Karpas-422 (cell line): ENCODE data around the gene PHETA1. TPM values are rescaled to one million over a fixed set of nuclear protein-coding genes. Genes with fewer than 3 reads are reported as not detected.
A peak's percentile ranks its signal among the peaks of the same experiment; 100 is the strongest.
"Not testable (repeated sequence)": the region's sequence is repeated elsewhere in the genome, so short reads cannot be mapped to it uniquely, and the experiment has no call there.

Experiments
- DNase-seq: peaks from one replicate; pipeline ENCODE4 v3.0.0-alpha.2; 2015
- H2AFZ ChIP-seq: fragments of 200-600 bp; sonication (generic); 2 replicates; pipeline ENCODE4 v1.6.1; 2014; ENCODE audit warnings: antibody characterized with exemption, low read length, mixed read lengths
- H3K27ac ChIP-seq: fragments of 200-600 bp; sonication (generic); 2 replicates; pipeline ENCODE4 v1.5.1; 2014; ENCODE audit warnings: mild to moderate bottlenecking, low read length, moderate library complexity
- H3K27me3 ChIP-seq: fragments of 200-600 bp; sonication (generic); 2 replicates; pipeline ENCODE4 v1.6.1; 2014; ENCODE audit warnings: low read length, mixed read lengths
- H3K36me3 ChIP-seq: fragments of 200-600 bp; sonication (generic); 2 replicates; pipeline ENCODE4 v1.6.1; 2014; ENCODE audit warnings: low read length, mixed read lengths; ENCODE audit not compliant: insufficient read depth
- H3K4me1 ChIP-seq: fragments of 200-600 bp; sonication (generic); 2 replicates; pipeline ENCODE4 v1.6.1; 2014; ENCODE audit warnings: mild to moderate bottlenecking, low read length, mixed read lengths
- H3K4me2 ChIP-seq: fragments of 200-600 bp; sonication (generic); 2 replicates; pipeline ENCODE4 v1.6.1; 2014; ENCODE audit warnings: low read length, low read depth, mild to moderate bottlenecking; ENCODE audit not compliant: poor library complexity, severe bottlenecking
- H3K4me3 ChIP-seq: fragments of 200-600 bp; sonication (generic); 2 replicates; pipeline ENCODE4 v1.5.1; 2014; ENCODE audit warnings: mild to moderate bottlenecking, antibody characterized with exemption, low read length, mixed read lengths
- H3K79me2 ChIP-seq: fragments of 200-600 bp; sonication (generic); 2 replicates; pipeline ENCODE4 v1.6.1; 2014; ENCODE audit warnings: mild to moderate bottlenecking, low read length, mixed read lengths
- H3K9ac ChIP-seq: fragments of 200-600 bp; sonication (generic); 2 replicates; pipeline ENCODE4 v1.6.0; 2014; ENCODE audit warnings: low read length
- H3K9me2 ChIP-seq: fragments of 200-600 bp; sonication (generic), shearing (Covaris generic); replicated peaks from 2 replicates; pipeline ENCODE4 v1.6.0; 2014; ENCODE audit warnings: mild to moderate bottlenecking, low read length, moderate library complexity; ENCODE audit not compliant: insufficient read depth
- H3K9me3 ChIP-seq: fragments of 300-700, 200-600 bp; sonication (generic); 2 replicates; pipeline ENCODE4 v1.6.1; 2014; ENCODE audit warnings: low read length, mixed read lengths
- H4K20me1 ChIP-seq: fragments of 200-600 bp; sonication (generic); 2 replicates; pipeline ENCODE4 v1.6.1; 2014; ENCODE audit warnings: mild to moderate bottlenecking, antibody characterized with exemption, low read length, low read depth; ENCODE audit not compliant: insufficient read depth
- total RNA-seq: library from RNA; depleted of rRNA; stranded (reverse); fragments of >200 nt; shearing (Covaris generic); gene quantifications from 2 replicates; pipeline ENCODE4 v1.2.3, GENCODE V29; 2014; ENCODE audit warnings: low replicate concordance

Gene PHETA1
- total RNA-seq, 1 experiment from 2014 or later: 0.11 TPM

- Histone ChIP-seq H3K9me3 (no peaks in the 10 kb centered on the region), H3K4me1 (peaks cover 78% of the 10 kb centered on the region), H3K27me3 (no peaks in the 10 kb centered on the region), H4K20me1 (peaks cover 25% of the 10 kb centered on the region), H3K4me2 (peak overlapping the region; percentile 83), H3K27ac (peak overlapping the region; percentile 85), H3K9me2 (no peaks in the 10 kb centered on the region), H3K4me3 (peak overlapping the region; percentile 97), H3K79me2 (peaks cover 66% of the 10 kb centered on the region), H3K9ac (peak overlapping the region; percentile 96), H2AFZ (no peak overlapping the region), H3K36me3 (no peaks in the 10 kb centered on the region)
- no peak for DNase-seq
Measured at GRCh38 chr12:111407377-111408115, 38.7 kb upstream of the PHETA1 start.

- peak; percentile 71 for DNase-seq
- peaks cover 58% of the 10 kb centered on the region for H3K79me2 ChIP-seq
- H3K9me3 ChIP-seq: no peaks in the 10 kb centered on the region
Measured at GRCh38 chr12:111406474-111407376, 37.8 kb upstream of the PHETA1 start.

GRCh38 chr12:111405859-111406473, 37.1 kb upstream of the PHETA1 start, which contains the start of gene SH2B3:
SH2B3 (plus strand) TSS chr12:111405923; CDS start chr12:111418146, 12,223 bp downstream.
- H2AFZ ChIP-seq: 0 out of 2 replicates have a peak within 1 kb of the TSS, but pooled peaks have one; percentile 20
- no peaks in the 10 kb centered on the region for H3K36me3 ChIP-seq
- H3K9me2 ChIP-seq: no peaks in the 10 kb centered on the region
- peak within 1 kb of the TSS; percentile 85 for H3K4me2 ChIP-seq
- no peaks in the 10 kb centered on the region for H3K9me3 ChIP-seq
- no peaks in the 10 kb centered on the region for H3K27me3 ChIP-seq
- H3K9ac ChIP-seq: peak within 1 kb of the TSS; percentile 96
- peaks cover 66% of the 10 kb centered on the region for H3K4me1 ChIP-seq
- peaks cover 25% of the 10 kb centered on the region for H4K20me1 ChIP-seq
- peak within 1 kb of the TSS; percentile 97 for H3K4me3 ChIP-seq
- no peak for DNase-seq
- peak within 1 kb of the TSS; percentile 89 for H3K27ac ChIP-seq
- H3K79me2 ChIP-seq: peaks cover 50% of the 10 kb centered on the region

More at GRCh38 chr12:111406474-111407376, 37.8 kb upstream of the PHETA1 start:
- H3K36me3 ChIP-seq: no peaks in the 10 kb centered on the region
- no peak overlapping the region for H2AFZ ChIP-seq
- peaks cover 73% of the 10 kb centered on the region for H3K4me1 ChIP-seq
- H4K20me1 ChIP-seq: peaks cover 25% of the 10 kb centered on the region
- H3K27ac ChIP-seq: peak overlapping the region; percentile 85
- peak overlapping the region; percentile 97 for H3K4me3 ChIP-seq
- H3K9me2 ChIP-seq: no peaks in the 10 kb centered on the region
- H3K27me3 ChIP-seq: no peaks in the 10 kb centered on the region
- peak overlapping the region; percentile 96 for H3K9ac ChIP-seq
- H3K4me2 ChIP-seq: peak overlapping the region; percentile 83

- Histone ChIP-seq H2AFZ (0 out of 2 replicates have a peak overlapping the region, but pooled peaks have one; percentile 20), H3K4me3 (peak overlapping the region; percentile 78), H3K79me2 (peaks cover 44% of the 10 kb centered on the region), H3K4me2 (peak overlapping the region; percentile 85), H3K27ac (peak overlapping the region; percentile 89), H3K36me3 (no peaks in the 10 kb centered on the region), H3K9me3 (no peaks in the 10 kb centered on the region), H3K4me1 (peaks cover 61% of the 10 kb centered on the region), H3K9ac (peak overlapping the region; percentile 90), H3K9me2 (no peaks in the 10 kb centered on the region), H3K27me3 (no peaks in the 10 kb centered on the region), H4K20me1 (peaks cover 25% of the 10 kb centered on the region)
- peak; percentile 99 for DNase-seq
Measured at GRCh38 chr12:111405149-111405858, 36.4 kb upstream of the PHETA1 start.

GRCh38 chr12:111404362-111405148, 35.7 kb upstream of the PHETA1 start:
- peak overlapping the region; percentile 89 for H3K27ac ChIP-seq
- peaks cover 23% of the 10 kb centered on the region for H4K20me1 ChIP-seq
- H3K9me3 ChIP-seq: no peaks in the 10 kb centered on the region
- no peaks in the 10 kb centered on the region for H3K27me3 ChIP-seq
- peak overlapping the region; percentile 85 for H3K4me2 ChIP-seq
- peak overlapping the region; percentile 78 for H3K4me3 ChIP-seq
- H3K9ac ChIP-seq: peak overlapping the region; percentile 90
- no peaks in the 10 kb centered on the region for H3K36me3 ChIP-seq
- H3K79me2 ChIP-seq: peaks cover 36% of the 10 kb centered on the region
- H3K9me2 ChIP-seq: no peaks in the 10 kb centered on the region
- H2AFZ ChIP-seq: 0 out of 2 replicates have a peak overlapping the region, but pooled peaks have one; percentile 20
- DNase-seq: peak; percentile 77
- H3K4me1 ChIP-seq: peaks cover 53% of the 10 kb centered on the region

- H3K9me3 ChIP-seq, DNase-seq, H2AFZ ChIP-seq, H3K9me2 ChIP-seq, H3K27me3 ChIP-seq, H3K4me3 ChIP-seq, H3K36me3 ChIP-seq, H3K9ac ChIP-seq, H4K20me1 ChIP-seq: not testable (repeated sequence)
- H3K4me2 ChIP-seq: peak overlapping the region; percentile 77
- H3K79me2 ChIP-seq: peaks cover 15% of the 10 kb centered on the region
- H3K4me1 ChIP-seq: peaks cover 37% of the 10 kb centered on the region
- H3K27ac ChIP-seq: 0 out of 2 replicates have a peak overlapping the region, but pooled peaks have one; percentile 89
Measured at GRCh38 chr12:111402490-111402824, 33.6 kb upstream of the PHETA1 start.

- no peak overlapping the region for H2AFZ ChIP-seq
- peaks cover 37% of the 10 kb centered on the region for H3K4me1 ChIP-seq
- H3K4me3 ChIP-seq: no peak overlapping the region
- no peaks in the 10 kb centered on the region for H4K20me1 ChIP-seq
- no peaks in the 10 kb centered on the region for H3K36me3 ChIP-seq
- H3K4me2 ChIP-seq: no peak overlapping the region
- H3K9me3 ChIP-seq: no peaks in the 10 kb centered on the region
- no peak overlapping the region for H3K27ac ChIP-seq
- H3K9ac ChIP-seq: no peak overlapping the region
- H3K27me3 ChIP-seq: no peaks in the 10 kb centered on the region
- H3K9me2 ChIP-seq: no peaks in the 10 kb centered on the region
- H3K79me2 ChIP-seq: peaks cover 2% of the 10 kb centered on the region
- DNase-seq: no peak
Measured at GRCh38 chr12:111401167-111401605, 32.3 kb upstream of the PHETA1 start.
